A673 (cell line): ENCODE results near the gene MCCD1. TPM values are rescaled to one million over a fixed set of nuclear protein-coding genes. Genes with fewer than 3 reads are reported as not detected.

ENCODE experiments used
- BruUV-seq: library from RNA; stranded (reverse); fragments of 400-500 nt; replicated peaks from 2 replicates; lab custom pipeline; 2021; lab: Mats Ljungman, UMichigan
- CTCF ChIA-PET: fragments of 300-600 bp; sonication (Branson Sonifier 250); formaldehyde crosslinking; loops from one replicate; lab custom pipeline; 2022; ENCODE audit warnings: antibody characterized with exemption; lab: Charles Lee
- POLR2A ChIA-PET: fragments of 300-600 bp; sonication (Branson Sonifier 250); formaldehyde crosslinking; loops from one replicate; lab custom pipeline; 2022; ENCODE audit warnings: antibody characterized with exemption; ENCODE audit not compliant: low non-redundant PET; lab: Charles Lee
- DNase-seq: peaks from one replicate; pipeline ENCODE4 v3.0.0-alpha.2; 2015; ENCODE audit warnings: low spot score
- H3K27ac ChIP-seq: fragments of 200-600 bp; sonication (generic); 2 replicates; pipeline ENCODE4 v1.5.1; 2016; ENCODE audit warnings: mixed run types, low read depth, mild to moderate bottlenecking, mixed read lengths, antibody characterized with exemption, low read length; ENCODE audit not compliant: poor library complexity, severe bottlenecking
- H3K27me3 ChIP-seq: fragments of 200-600 bp; sonication (generic); replicated peaks from 2 replicates; pipeline ENCODE4 v1.6.1; 2017; ENCODE audit warnings: mixed run types, low read depth, mild to moderate bottlenecking, mixed read lengths, antibody characterized with exemption, low read length; ENCODE audit not compliant: insufficient read depth, poor library complexity
- H3K36me3 ChIP-seq: fragments of 200-600 bp; sonication (generic); 2 replicates; pipeline ENCODE4 v1.6.1; 2016; ENCODE audit warnings: mixed run types, mild to moderate bottlenecking, mixed read lengths, antibody characterized with exemption, low read length; ENCODE audit not compliant: insufficient read depth, poor library complexity, severe bottlenecking
- H3K4me1 ChIP-seq: fragments of 200-600 bp; sonication (generic); 2 replicates; pipeline ENCODE4 v1.6.1; 2017; ENCODE audit warnings: mixed run types, mild to moderate bottlenecking, mixed read lengths, antibody characterized with exemption, low read length; ENCODE audit not compliant: insufficient read depth, poor library complexity, severe bottlenecking
- H3K4me3 ChIP-seq: fragments of 200-600 bp; sonication (generic); 2 replicates; pipeline ENCODE4 v1.5.1; 2016; ENCODE audit warnings: low read depth, mixed run types, mild to moderate bottlenecking, mixed read lengths, low read length; ENCODE audit not compliant: poor library complexity, severe bottlenecking
- H3K9me3 ChIP-seq: fragments of 200-600 bp; sonication (generic); 2 replicates; pipeline ENCODE4 v1.6.1; 2016; ENCODE audit warnings: mixed run types, low read depth, mild to moderate bottlenecking, mixed read lengths, antibody characterized with exemption, low read length; ENCODE audit not compliant: poor library complexity, severe bottlenecking
- CTCF ChIP-seq: fragments of 300-800, 200-600 bp; sonication (generic); conservative IDR thresholded peaks from 2 replicates; pipeline ENCODE4 v1.5.1; 2017; ENCODE audit warnings: low read depth, mild to moderate bottlenecking, antibody characterized with exemption, low read length, moderate library complexity, mixed read lengths
- EZH2 ChIP-seq: fragments of 200-600 bp; sonication (generic); IDR thresholded peaks from 2 replicates; pipeline ENCODE4 v1.6.1; 2017; ENCODE audit warnings: borderline replicate concordance, low read depth, mild to moderate bottlenecking, mixed read lengths, antibody characterized with exemption, low read length; ENCODE audit not compliant: poor library complexity, severe bottlenecking
- intact Hi-C: fragments of 100-400 bp; cut with micrococcal nuclease; formaldehyde crosslinking; loops from one replicate; pipeline ENCODE4 v1.10.0; 2022; ENCODE audit not compliant: unreplicated experiment
- total RNA-seq: library from RNA; stranded (reverse); gene quantifications from 2 replicates; pipeline ENCODE4 v1.2.3, GENCODE V29; 2021

MCCD1 gene
- total RNA-seq, 1 experiment from 2014 or later: not detected

- H3K27me3 ChIP-seq: no peaks in the 10 kb centered on the region
- no peak overlapping the region for H3K27ac ChIP-seq
- TF ChIP-seq EZH2 (no peak), CTCF (no peak)
- H3K36me3 ChIP-seq: peaks cover 20% of the 10 kb centered on the region
- CTCF ChIA-PET: no interaction called here
- no peak for DNase-seq
- POLR2A ChIA-PET: no interaction called here
- BruUV-seq: no TSS peak
- H3K9me3 ChIP-seq: no peaks in the 10 kb centered on the region
- H3K4me3 ChIP-seq: no peak overlapping the region
- no peaks in the 10 kb centered on the region for H3K4me1 ChIP-seq
- intact Hi-C loops: no loop called here
Observed at GRCh38 chr6:31558318-31558625, 29.5 kb downstream of the MCCD1 start.

- H3K36me3 ChIP-seq: peaks cover 18% of the 10 kb centered on the region
- intact Hi-C loops: no loop called here
- no peaks in the 10 kb centered on the region for H3K27me3 ChIP-seq
- no TSS peak for BruUV-seq
- H3K27ac ChIP-seq: no peak overlapping the region
- TF ChIP-seq EZH2 (no peak), CTCF (no peak)
- CTCF ChIA-PET: no interaction called here
- H3K4me1 ChIP-seq: no peaks in the 10 kb centered on the region
- H3K4me3 ChIP-seq: no peak overlapping the region
- H3K9me3 ChIP-seq: no peaks in the 10 kb centered on the region
- POLR2A ChIA-PET: no interaction called here
- no peak for DNase-seq
Observed at GRCh38 chr6:31558631-31559500, 30.1 kb downstream of the MCCD1 start.

GRCh38 chr6:31559606-31559957, 30.8 kb downstream of the MCCD1 start:
- H3K9me3 ChIP-seq: no peaks in the 10 kb centered on the region
- POLR2A ChIA-PET: no interaction called here
- TF ChIP-seq EZH2 (no peak), CTCF (no peak)
- H3K36me3 ChIP-seq: peaks cover 12% of the 10 kb centered on the region
- no peak for DNase-seq
- no peak overlapping the region for H3K27ac ChIP-seq
- intact Hi-C loops: no loop called here
- CTCF ChIA-PET: no interaction called here
- no peak overlapping the region for H3K4me3 ChIP-seq
- no peaks in the 10 kb centered on the region for H3K4me1 ChIP-seq
- H3K27me3 ChIP-seq: no peaks in the 10 kb centered on the region
- no TSS peak for BruUV-seq
